ENCODE results near the gene RASSF1. TPM values are rescaled to one million over a fixed set of nuclear protein-coding genes. Genes with fewer than 3 reads are reported as not detected.

Gene RASSF1
- total RNA-seq, 1 donor from 2014 or later, result 27.8 TPM

GRCh38 chr3:50299638-50299928, 41.1 kb downstream of the RASSF1 start:
- peaks cover 3% of the 10 kb centered on the region for H3K9me3 Mint-ChIP-seq (ENCODE audit: unreplicated experiment)
- H3K27ac Mint-ChIP-seq (ENCODE audit: unreplicated experiment), result peak overlapping the region; percentile 91
- H3K4me3 Mint-ChIP-seq (ENCODE audit: unreplicated experiment), result peak overlapping the region; percentile 93
- TF ChIP-seq CTCF (IDR thresholded peaks at IDR 0.05; ENCODE audit: partially characterized antibody, unreplicated experiment), result no peak
- no peaks in the 10 kb centered on the region for H3K36me3 Mint-ChIP-seq (ENCODE audit: unreplicated experiment)
- H3K4me1 Mint-ChIP-seq (ENCODE audit: low read depth, unreplicated experiment), result peaks cover 8% of the 10 kb centered on the region
- DNase-seq, result no peak
- H3K27me3 Mint-ChIP-seq (ENCODE audit: unreplicated experiment), result peaks cover 16% of the 10 kb centered on the region

- no peak for TF ChIP-seq CTCF (IDR thresholded peaks at IDR 0.05; ENCODE audit: partially characterized antibody, unreplicated experiment)
- H3K36me3 Mint-ChIP-seq (ENCODE audit: unreplicated experiment), result no peaks in the 10 kb centered on the region
- peak within 1 kb of the TSS; percentile 91 for H3K27ac Mint-ChIP-seq (ENCODE audit: unreplicated experiment)
- peaks cover 8% of the 10 kb centered on the region for H3K4me1 Mint-ChIP-seq (ENCODE audit: low read depth, unreplicated experiment)
- peak; percentile 98 for DNase-seq
- H3K27me3 Mint-ChIP-seq (ENCODE audit: unreplicated experiment), result peaks cover 16% of the 10 kb centered on the region
- H3K4me3 Mint-ChIP-seq (ENCODE audit: unreplicated experiment), result peak within 1 kb of the TSS; percentile 93
- H3K9me3 Mint-ChIP-seq (ENCODE audit: unreplicated experiment), result peaks cover 3% of the 10 kb centered on the region
Observed at GRCh38 chr3:50298836-50299637, 41.6 kb downstream of the RASSF1 start, which contains the start of the genes HYAL3 and NAA80. HYAL3 (minus strand) TSS chr3:50299405; CDS start chr3:50295602, 3,803 bp downstream. NAA80 (minus strand) TSS chr3:50299405; CDS start chr3:50297463, 1,942 bp downstream.

- Mint-ChIP-seq H3K36me3 (ENCODE audit: unreplicated experiment) (no peaks in the 10 kb centered on the region), H3K27ac (ENCODE audit: unreplicated experiment) (no peak overlapping the region), H3K4me1 (ENCODE audit: low read depth, unreplicated experiment) (peaks cover 8% of the 10 kb centered on the region), H3K9me3 (ENCODE audit: unreplicated experiment) (peaks cover 3% of the 10 kb centered on the region), H3K4me3 (ENCODE audit: unreplicated experiment) (peak overlapping the region; percentile 93), H3K27me3 (ENCODE audit: unreplicated experiment) (peaks cover 16% of the 10 kb centered on the region)
- TF ChIP-seq CTCF (IDR thresholded peaks at IDR 0.05; ENCODE audit: partially characterized antibody, unreplicated experiment), result no peak
- no peak for DNase-seq
Observed at GRCh38 chr3:50297896-50298725, 42.5 kb downstream of the RASSF1 start.

GRCh38 chr3:50297384-50297775, 43.3 kb downstream of the RASSF1 start:
- H3K9me3 Mint-ChIP-seq (ENCODE audit: unreplicated experiment), result peaks cover 6% of the 10 kb centered on the region
- no peak for DNase-seq
- no peak overlapping the region for H3K4me3 Mint-ChIP-seq (ENCODE audit: unreplicated experiment)
- H3K27ac Mint-ChIP-seq (ENCODE audit: unreplicated experiment), result no peak overlapping the region
- H3K4me1 Mint-ChIP-seq (ENCODE audit: low read depth, unreplicated experiment), result peaks cover 12% of the 10 kb centered on the region
- no peaks in the 10 kb centered on the region for H3K36me3 Mint-ChIP-seq (ENCODE audit: unreplicated experiment)
- no peak for TF ChIP-seq CTCF (IDR thresholded peaks at IDR 0.05; ENCODE audit: partially characterized antibody, unreplicated experiment)
- H3K27me3 Mint-ChIP-seq (ENCODE audit: unreplicated experiment), result peaks cover 18% of the 10 kb centered on the region
